Neuronal stem cell (in vitro differentiated cells): Measurements from ENCODE around the gene WWOX.

Experiments
- DNase-seq: peaks from one replicate; pipeline ENCODE4 v3.0.0-alpha.2; 2013; ENCODE audit warnings: low spot score
- H2AFZ ChIP-seq: one replicate; pipeline ENCODE4 v1.6.1; 2013; ENCODE audit warnings: mild to moderate bottlenecking, low read length, inconsistent platforms
- H2AK5ac ChIP-seq: 2 replicates; pipeline ENCODE4 v1.6.1; 2013; ENCODE audit warnings: low read depth, mild to moderate bottlenecking, inconsistent platforms, low read length, moderate library complexity, mixed read lengths
- H2BK120ac ChIP-seq: 2 replicates; pipeline ENCODE4 v1.6.1; 2013; ENCODE audit warnings: low read depth, mild to moderate bottlenecking, inconsistent platforms, low read length, moderate library complexity, mixed read lengths
- H2BK12ac ChIP-seq: one replicate; pipeline ENCODE4 v1.6.1; 2013; ENCODE audit warnings: low read length, inconsistent platforms
- H2BK15ac ChIP-seq: 2 replicates; pipeline ENCODE4 v1.6.1; 2013; ENCODE audit warnings: mild to moderate bottlenecking, low read length, inconsistent platforms, mixed read lengths
- H2BK5ac ChIP-seq: one replicate; pipeline ENCODE4 v1.6.1; 2013; ENCODE audit warnings: inconsistent platforms, mild to moderate bottlenecking, low read length, moderate library complexity
- H3K14ac ChIP-seq: one replicate; pipeline ENCODE4 v1.6.1; 2013; ENCODE audit warnings: low read length, inconsistent platforms
- H3K18ac ChIP-seq: 2 replicates; pipeline ENCODE4 v1.6.1; 2013; ENCODE audit warnings: low read length, inconsistent platforms
- H3K23ac ChIP-seq: 2 replicates; pipeline ENCODE4 v1.6.1; 2013; ENCODE audit warnings: low read depth, mild to moderate bottlenecking, mixed read lengths, low read length, inconsistent platforms; ENCODE audit not compliant: poor library complexity
- H3K27ac ChIP-seq: replicated peaks from 3 replicates; pipeline ENCODE4 v1.5.1; 2013; ENCODE audit warnings: low read length, inconsistent platforms
- H3K27me3 ChIP-seq, 3 experiments: 2 replicates each; pipeline ENCODE4 v1.6.1; 2013; ENCODE audit warnings: low read length in 3 of 3, mild to moderate bottlenecking in 2 of 3, inconsistent platforms in 1 of 3, low read depth in 1 of 3, mixed read lengths in 1 of 3, moderate library complexity in 1 of 3; ENCODE audit not compliant: control insufficient read depth in 3 of 3, insufficient read depth in 3 of 3
- H3K36me3 ChIP-seq, 2 donors: replicated peaks in 1 of 2; 2 replicates each; pipeline ENCODE4 v1.6.1; 2013; ENCODE audit warnings: low read length in 2 of 2; ENCODE audit not compliant: control insufficient read depth in 2 of 2, insufficient read depth in 2 of 2
- H3K4ac ChIP-seq: 2 replicates; pipeline ENCODE4 v1.6.1; 2013; ENCODE audit warnings: inconsistent platforms, mild to moderate bottlenecking, low read length, moderate library complexity
- H3K4me1 ChIP-seq, 2 donors: 1 replicate in 1 of 2; 2 replicates in 1 of 2; pipeline ENCODE4 v1.6.1; 2013; ENCODE audit warnings: low read length in 2 of 2, low read depth in 1 of 2; ENCODE audit not compliant: control insufficient read depth in 2 of 2, insufficient read depth in 1 of 2
- H3K4me2 ChIP-seq: one replicate; pipeline ENCODE4 v1.6.1; 2013; ENCODE audit warnings: mild to moderate bottlenecking, low read length, inconsistent platforms; ENCODE audit not compliant: insufficient read depth, poor library complexity, severe bottlenecking
- H3K4me3 ChIP-seq, 2 donors: 2 replicates each; pipeline ENCODE4 v1.5.1; 2013; ENCODE audit warnings: low read length in 2 of 2, mild to moderate bottlenecking in 2 of 2, inconsistent platforms in 1 of 2, moderate library complexity in 1 of 2
- H3K79me1 ChIP-seq: one replicate; pipeline ENCODE4 v1.6.1; 2013; ENCODE audit warnings: low read depth, mild to moderate bottlenecking, inconsistent platforms, low read length, moderate library complexity
- H3K9ac ChIP-seq: one replicate; pipeline ENCODE4 v1.6.1; 2013; ENCODE audit warnings: mild to moderate bottlenecking, low read depth, low read length, inconsistent platforms; ENCODE audit not compliant: poor library complexity
- H3K9me3 ChIP-seq, 2 donors: replicated peaks in 1 of 2; 2 replicates each; pipeline versions ENCODE3 to v1.6.1; 2013; ENCODE audit warnings: low read length in 2 of 2, mild to moderate bottlenecking in 2 of 2, inconsistent platforms in 1 of 2, low read depth in 1 of 2, mixed read lengths in 1 of 2, moderate library complexity in 1 of 2; ENCODE audit not compliant: control insufficient read depth in 2 of 2, insufficient read depth in 1 of 2
- H4K8ac ChIP-seq: one replicate; pipeline ENCODE4 v1.6.1; 2013; ENCODE audit warnings: low read depth, mild to moderate bottlenecking, inconsistent platforms, low read length, moderate library complexity
- H4K91ac ChIP-seq: one replicate; pipeline ENCODE4 v1.6.1; 2013; ENCODE audit warnings: low read length, low read depth, mild to moderate bottlenecking, inconsistent platforms; ENCODE audit not compliant: poor library complexity
- WGBS, 2 donors: extraction: QIAGEN DNeasy Blood & Tissue Kit; methylation state at CpG; one replicate each; pipeline ENCODE4 v1.1.7; 2013; ENCODE audit warnings: missing lambda C conversion rate in 2 of 2, mixed read lengths in 1 of 2; ENCODE audit not compliant: insufficient read length in 2 of 2, insufficient replicate concordance in 1 of 2; ENCODE audit errors: extremely low coverage in 2 of 2; 5-methylcytosine and 5-hydroxymethylcytosine counted together

WWOX gene

GRCh38 chr16:78761427-78761826, 662.0 kb downstream of the WWOX start:
- Histone ChIP-seq H4K8ac (no peak overlapping the region), H3K4me3 (no peak overlapping the region), H2BK12ac (no peak overlapping the region), H2AFZ (no peak overlapping the region), H2AK5ac (no peak overlapping the region), H3K14ac (no peak overlapping the region), H3K27me3 (peaks cover 0 to 2% (median 0%) of the 10 kb centered on the region in 3 experiments), H3K18ac (no peak overlapping the region), H3K4me2 (no peak overlapping the region), H3K79me1 (peaks cover 2% of the 10 kb centered on the region), H3K36me3 (no peaks in the 10 kb centered on the region), H3K4me1 (peaks cover 0 to 11% of the 10 kb centered on the region in 2 donors), H3K9ac (no peak overlapping the region), H3K9me3 (no peaks in the 10 kb centered on the region), H2BK120ac (no peak overlapping the region), H4K91ac (no peak overlapping the region), H3K4ac (no peak overlapping the region), H3K27ac (no peak overlapping the region), H3K23ac (no peak overlapping the region), H2BK5ac (no peak overlapping the region), H2BK15ac (no peak overlapping the region)
- peak; percentile 35 for DNase-seq
- whole genome bisulfite sequencing, 2 donors: no CpG with 5 or more reads among the region's 5 CpGs

- Histone ChIP-seq H2BK15ac (no peak overlapping the region), H3K36me3 (no peaks in the 10 kb centered on the region), H4K8ac (no peak overlapping the region), H2AFZ (no peak overlapping the region), H3K4me1 (peaks cover 0 to 11% of the 10 kb centered on the region in 2 donors), H3K9ac (no peak overlapping the region), H2BK5ac (no peak overlapping the region), H3K79me1 (peaks cover 2% of the 10 kb centered on the region), H2BK12ac (no peak overlapping the region), H3K4me3 (no peak overlapping the region), H3K9me3 (no peaks in the 10 kb centered on the region), H4K91ac (no peak overlapping the region), H3K4ac (no peak overlapping the region), H3K23ac (no peak overlapping the region), H2AK5ac (no peak overlapping the region), H3K27me3 (peaks cover 0 to 2% (median 0%) of the 10 kb centered on the region in 3 experiments), H2BK120ac (no peak overlapping the region), H3K18ac (peak overlapping the region; percentile 18), H3K27ac (no peak overlapping the region), H3K14ac (no peak overlapping the region), H3K4me2 (no peak overlapping the region)
- WGBS, 2 donors: no CpG with 5 or more reads among the region's 6 CpGs
- no peak for DNase-seq
Measured at GRCh38 chr16:78762222-78762621, 662.8 kb downstream of the WWOX start.

GRCh38 chr16:78763821-78764440, 664.5 kb downstream of the WWOX start:
- no peak overlapping the region for H3K4me3 ChIP-seq
- H3K4me2 ChIP-seq: no peak overlapping the region
- no peak overlapping the region for H4K8ac ChIP-seq
- no peak overlapping the region for H3K18ac ChIP-seq
- no peak overlapping the region for H2BK5ac ChIP-seq
- no peak overlapping the region for H3K14ac ChIP-seq
- H3K36me3 ChIP-seq: no peaks in the 10 kb centered on the region
- H3K9ac ChIP-seq: no peak overlapping the region
- no peak overlapping the region for H3K23ac ChIP-seq
- peaks cover 2% of the 10 kb centered on the region for H3K79me1 ChIP-seq
- H4K91ac ChIP-seq: no peak overlapping the region
- no peak overlapping the region for H3K4ac ChIP-seq
- H2AK5ac ChIP-seq: no peak overlapping the region
- no peak for DNase-seq
- H2AFZ ChIP-seq: no peak overlapping the region
- no peak overlapping the region for H2BK12ac ChIP-seq
- peaks cover 0 to 2% (median 0%) of the 10 kb centered on the region in 3 experiments for H3K27me3 ChIP-seq
- no peak overlapping the region for H3K27ac ChIP-seq
- H2BK15ac ChIP-seq: no peak overlapping the region
- H2BK120ac ChIP-seq: no peak overlapping the region
- H3K4me1 ChIP-seq: peaks cover 3 to 11% of the 10 kb centered on the region in 2 donors
- H3K9me3 ChIP-seq: no peaks in the 10 kb centered on the region
- no CpG with 5 or more reads among the region's 10 CpGs for WGBS, 2 donors

DNA sequence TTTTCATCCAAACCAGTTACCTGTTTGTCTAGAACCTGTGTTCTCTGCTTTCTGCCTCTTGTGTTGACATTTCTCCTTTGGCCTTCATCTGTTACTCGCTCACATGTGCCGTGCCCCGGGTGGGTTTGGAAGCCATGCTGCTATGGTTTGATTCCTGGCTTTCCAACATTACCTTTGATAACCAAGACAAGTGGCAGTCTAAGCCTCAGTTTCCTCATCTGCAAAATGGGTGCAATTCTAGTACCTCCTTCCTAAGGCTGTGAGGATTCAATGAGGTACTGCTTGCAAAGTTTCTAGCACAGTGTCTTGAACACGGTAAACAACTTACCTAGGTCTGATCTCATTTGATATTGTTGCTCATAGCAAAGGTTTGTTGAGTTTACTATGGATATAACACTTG, 665.0 kb downstream of the WWOX start:
- Histone ChIP-seq H2BK120ac (no peak overlapping the region), H2BK15ac (no peak overlapping the region), H3K4me2 (no peak overlapping the region), H2AFZ (no peak overlapping the region), H3K27ac (no peak overlapping the region), H2BK5ac (no peak overlapping the region), H3K9me3 (no peaks in the 10 kb centered on the region), H3K4me3 (no peak overlapping the region), H4K8ac (no peak overlapping the region), H3K9ac (no peak overlapping the region), H3K23ac (no peak overlapping the region), H3K14ac (no peak overlapping the region), H4K91ac (no peak overlapping the region), H3K36me3 (no peaks in the 10 kb centered on the region), H3K4ac (no peak overlapping the region), H2AK5ac (no peak overlapping the region), H3K27me3 (peaks cover 0 to under 1% (median 0%) of the 10 kb centered on the region in 3 experiments), H3K18ac (no peak overlapping the region), H3K79me1 (peaks cover 2% of the 10 kb centered on the region), H2BK12ac (no peak overlapping the region), H3K4me1 (peaks cover 3 to 13% of the 10 kb centered on the region in 2 donors)
- no CpG with 5 or more reads among the region's 4 CpGs for WGBS, 2 donors
- no peak for DNase-seq
